Astrocyte (in vitro differentiated cells and primary cell): ENCODE measurements around the gene ATXN1.

Experiments used
- EZH2 ChIP-seq: IDR thresholded peaks from 2 replicates; pipeline ENCODE4 v1.6.1; 2012; ENCODE audit warnings: mild to moderate bottlenecking, low read length, inconsistent platforms; ENCODE audit not compliant: insufficient read depth
- TF ChIP-seq, protein P1 (sequence below): IDR thresholded peaks from 2 replicates; pipeline ENCODE4 v1.5.1; 2011; ENCODE audit warnings: low read depth, mild to moderate bottlenecking, inconsistent platforms, low read length, moderate library complexity; ENCODE audit not compliant: insufficient read depth

DNA sequence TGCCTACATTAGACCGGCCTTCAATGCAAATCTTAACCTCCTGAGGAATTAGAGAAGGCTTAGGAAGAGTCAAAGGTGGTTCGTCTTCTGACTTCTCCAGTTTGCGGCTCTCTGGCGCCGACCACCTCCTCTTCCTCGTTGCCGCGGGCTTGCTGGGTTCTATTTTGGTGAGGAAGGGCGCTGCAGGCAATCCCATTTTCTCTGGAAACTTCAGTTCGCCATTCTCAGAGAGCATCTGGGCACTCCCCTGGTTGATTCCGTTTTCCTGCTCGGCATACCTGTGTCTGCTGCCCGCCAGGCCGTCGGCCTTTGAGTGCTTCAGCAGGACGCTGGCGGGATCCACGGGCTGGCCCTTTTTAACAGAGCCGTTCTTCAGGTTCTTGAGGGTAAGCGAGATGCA is 454.9 kb downstream of the ATXN1 start:
- TF ChIP-seq, protein P1, sequence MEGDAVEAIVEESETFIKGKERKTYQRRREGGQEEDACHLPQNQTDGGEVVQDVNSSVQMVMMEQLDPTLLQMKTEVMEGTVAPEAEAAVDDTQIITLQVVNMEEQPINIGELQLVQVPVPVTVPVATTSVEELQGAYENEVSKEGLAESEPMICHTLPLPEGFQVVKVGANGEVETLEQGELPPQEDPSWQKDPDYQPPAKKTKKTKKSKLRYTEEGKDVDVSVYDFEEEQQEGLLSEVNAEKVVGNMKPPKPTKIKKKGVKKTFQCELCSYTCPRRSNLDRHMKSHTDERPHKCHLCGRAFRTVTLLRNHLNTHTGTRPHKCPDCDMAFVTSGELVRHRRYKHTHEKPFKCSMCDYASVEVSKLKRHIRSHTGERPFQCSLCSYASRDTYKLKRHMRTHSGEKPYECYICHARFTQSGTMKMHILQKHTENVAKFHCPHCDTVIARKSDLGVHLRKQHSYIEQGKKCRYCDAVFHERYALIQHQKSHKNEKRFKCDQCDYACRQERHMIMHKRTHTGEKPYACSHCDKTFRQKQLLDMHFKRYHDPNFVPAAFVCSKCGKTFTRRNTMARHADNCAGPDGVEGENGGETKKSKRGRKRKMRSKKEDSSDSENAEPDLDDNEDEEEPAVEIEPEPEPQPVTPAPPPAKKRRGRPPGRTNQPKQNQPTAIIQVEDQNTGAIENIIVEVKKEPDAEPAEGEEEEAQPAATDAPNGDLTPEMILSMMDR = no peak
- no peak for TF ChIP-seq EZH2
